Occipital lobe (tissue), 2 donors: ENCODE data around the gene COG6. TPM values are rescaled to one million over a fixed set of nuclear protein-coding genes. Genes with fewer than 3 reads are reported as not detected.

Experiments used
- DNase-seq: peaks from one replicate; lab custom pipeline; 2025; lab: John Stamatoyannopoulos, UW
- total RNA-seq: library from RNA; depleted of rRNA; stranded (reverse); fragments of >200 nt; gene quantifications from one replicate; pipeline ENCODE4 v1.2.3, GENCODE V29; 2014

Gene COG6
- 63.9 TPM for total RNA-seq

DNA sequence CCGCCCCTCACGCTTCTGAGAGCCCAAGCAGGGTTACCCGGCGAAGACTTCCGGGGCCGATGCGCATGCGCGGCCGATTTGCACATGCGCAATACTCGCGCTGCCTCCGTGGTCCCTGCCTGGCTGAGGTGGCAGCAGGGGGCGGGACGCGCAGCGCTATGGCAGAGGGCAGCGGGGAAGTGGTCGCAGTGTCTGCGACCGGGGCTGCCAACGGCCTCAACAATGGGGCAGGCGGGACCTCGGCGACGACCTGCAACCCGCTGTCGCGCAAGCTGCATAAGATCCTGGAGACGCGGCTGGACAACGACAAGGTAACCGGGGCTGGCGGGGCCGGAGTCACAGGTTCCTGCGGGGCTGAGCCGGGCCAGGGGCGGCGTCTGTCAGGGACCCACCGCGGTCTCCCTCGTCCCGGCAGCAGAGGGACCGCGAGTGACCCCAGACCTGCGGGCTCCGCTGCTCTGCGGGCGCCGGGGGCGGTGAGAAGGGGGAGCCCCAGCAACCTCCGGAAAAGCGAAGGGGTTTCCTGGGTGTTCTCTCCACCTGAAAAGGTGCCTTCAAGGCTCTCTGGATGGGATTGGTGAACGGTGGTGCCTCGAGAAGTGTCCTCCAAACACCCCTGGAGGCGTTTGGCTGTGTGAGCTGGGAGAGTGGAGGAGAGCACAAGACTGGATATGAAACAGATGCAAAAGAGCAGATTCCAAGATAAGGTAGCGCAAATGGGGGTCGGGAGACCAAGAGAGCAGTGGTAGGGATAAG lies at the start of gene COG6:
Gene COG6, plus strand, starts transcription at position 94 of the 756 bp plus-strand sequence. Its CDS starts 65 bp downstream, at position 159.
- peak; percentile 85 for DNase-seq

DNA sequence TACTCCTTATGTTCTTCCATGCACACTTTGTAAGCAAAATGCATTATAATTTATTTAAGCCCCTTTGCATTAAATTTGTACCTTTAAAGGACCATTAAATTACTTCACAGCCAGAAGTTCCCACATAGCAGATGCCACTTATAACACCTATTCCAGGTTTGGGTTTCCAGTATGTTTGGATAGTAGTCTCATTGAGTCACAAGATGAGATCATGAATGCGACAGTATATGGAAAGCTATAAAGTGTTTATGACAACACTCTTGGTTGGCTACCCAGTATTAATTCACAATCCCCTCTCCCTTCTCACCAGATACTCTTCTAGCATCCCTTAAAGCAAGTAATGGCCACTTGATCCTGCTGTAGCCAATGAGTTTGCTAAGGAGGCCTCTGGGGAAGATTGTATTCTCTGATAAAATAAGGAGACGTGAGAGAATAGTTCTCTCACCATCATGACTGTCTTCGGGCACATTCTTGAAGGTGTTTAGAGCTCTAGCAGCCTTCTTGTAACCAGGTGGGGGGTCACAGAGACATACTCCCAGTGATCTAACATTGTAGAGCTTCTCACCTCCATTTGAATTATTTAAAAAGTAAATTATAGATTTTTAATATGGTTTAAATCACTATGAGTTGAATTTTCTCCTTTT lies 49.7 kb upstream of the COG6 start:
- DNase-seq: no peak

DNA sequence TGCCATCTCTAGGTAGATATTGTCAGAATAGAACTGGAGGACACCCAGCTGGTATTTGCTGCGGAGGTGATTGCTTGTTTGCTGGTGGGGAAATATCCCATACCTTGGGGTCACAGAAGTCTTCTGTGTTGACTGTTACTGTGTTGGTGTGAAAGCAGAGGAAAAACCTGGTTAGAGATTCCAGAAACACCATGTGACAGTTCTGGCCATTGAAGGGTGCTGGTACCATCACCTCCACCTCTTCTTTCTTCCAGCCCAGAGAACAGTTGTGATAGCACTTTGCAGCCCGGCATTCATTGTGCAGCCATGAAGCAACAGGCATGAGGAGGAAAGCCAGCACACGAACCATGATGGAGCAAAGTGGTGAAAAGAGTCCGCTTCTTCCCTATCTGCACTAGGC lies 47.6 kb upstream of the COG6 start:
- no peak for DNase-seq

DNA sequence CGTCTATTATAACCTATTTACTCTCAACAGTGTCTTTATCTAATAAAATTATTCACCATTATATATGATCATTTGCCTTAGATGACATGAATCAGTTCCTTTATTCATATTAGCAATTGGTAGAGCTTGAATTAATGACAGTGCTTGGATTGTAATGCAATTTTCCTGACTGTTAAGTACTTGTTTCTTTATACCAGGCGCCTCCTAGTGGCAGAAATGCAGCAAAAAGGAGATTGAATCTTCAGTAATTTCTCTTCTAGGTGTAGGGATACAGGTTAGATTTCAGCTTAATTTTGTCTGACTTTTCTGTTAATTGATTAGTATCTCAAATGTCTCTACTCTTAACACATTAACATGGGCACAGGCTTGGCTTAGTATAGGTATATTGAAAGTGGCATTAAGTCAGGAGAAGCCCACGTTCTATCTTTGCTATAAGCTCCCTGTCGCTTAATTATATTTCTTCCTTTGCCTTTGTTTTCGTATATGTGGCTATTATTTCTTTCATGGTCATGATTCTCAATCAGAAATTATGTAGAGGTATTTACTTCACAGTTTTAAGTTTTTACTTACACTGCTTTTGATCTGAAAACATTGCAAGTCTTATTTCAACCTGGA lies 43.3 kb upstream of the COG6 start:
- DNase-seq: no peak

DNA sequence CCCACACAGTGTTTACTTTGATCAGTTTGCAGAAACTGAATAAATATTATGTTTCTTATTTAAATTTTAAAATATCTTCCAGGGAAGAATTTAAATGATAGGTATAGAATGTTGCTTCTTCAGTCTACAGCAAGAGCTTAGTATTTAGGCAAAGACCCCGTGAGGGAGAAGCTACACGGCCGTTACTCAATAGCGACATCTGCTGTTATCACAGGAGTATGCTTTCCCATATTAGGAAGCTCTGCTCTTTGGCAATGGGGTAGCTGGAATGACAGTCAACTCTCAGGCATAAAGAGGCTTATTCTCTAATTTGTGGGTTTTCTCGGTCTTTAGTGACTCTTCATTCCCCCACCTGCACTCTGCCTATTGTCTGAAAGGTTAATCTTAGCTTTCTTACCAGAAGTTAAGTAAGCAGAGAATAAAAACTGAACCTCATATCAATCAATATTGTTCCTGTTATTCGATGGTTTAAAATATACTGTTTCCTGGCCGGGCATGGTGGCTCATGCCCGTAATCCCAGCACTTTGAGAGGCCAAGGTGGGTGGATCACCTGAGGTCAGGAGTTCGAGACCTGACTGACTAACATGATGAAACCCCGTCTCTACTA lies 39.3 kb upstream of the COG6 start:
- peak; percentile 25 for DNase-seq

DNA sequence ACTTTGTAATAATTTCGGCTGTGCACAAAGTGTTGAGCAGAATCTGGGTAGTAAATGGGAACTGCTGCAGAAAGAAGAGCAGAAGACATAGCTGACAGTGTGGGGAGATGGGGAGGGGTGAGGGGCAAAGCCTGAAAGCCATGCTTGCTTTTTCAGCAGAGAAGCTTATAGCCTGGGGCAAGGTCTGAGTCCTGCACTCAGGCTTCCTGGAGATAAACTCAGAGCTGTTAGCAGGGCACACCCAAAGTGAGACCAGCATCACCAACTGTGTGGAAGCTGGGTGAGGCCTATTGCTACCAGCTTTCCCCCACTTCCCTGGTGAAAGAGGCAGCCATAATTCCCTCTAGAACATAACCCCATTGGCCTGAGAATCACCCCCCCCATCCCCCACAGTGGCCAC lies 36.9 kb upstream of the COG6 start:
- no peak for DNase-seq

DNA sequence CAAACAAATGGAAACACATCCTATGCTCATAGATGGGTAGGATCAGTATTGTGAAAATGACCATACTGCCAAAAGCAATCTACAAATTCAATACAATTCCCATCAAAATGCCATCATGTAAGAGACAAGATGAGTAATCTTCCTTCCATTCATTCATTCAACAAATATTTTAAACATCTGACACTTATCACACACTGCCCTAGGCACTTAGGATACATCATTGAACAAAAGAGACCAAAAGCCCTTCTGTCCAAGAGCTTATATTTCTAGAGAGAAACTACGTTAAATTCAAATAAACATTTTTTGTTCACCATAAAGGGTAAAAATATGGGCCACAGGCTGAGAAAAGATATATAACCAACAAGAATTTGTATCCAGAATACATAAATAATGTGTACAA lies 32.0 kb upstream of the COG6 start:
- no peak for DNase-seq

DNA sequence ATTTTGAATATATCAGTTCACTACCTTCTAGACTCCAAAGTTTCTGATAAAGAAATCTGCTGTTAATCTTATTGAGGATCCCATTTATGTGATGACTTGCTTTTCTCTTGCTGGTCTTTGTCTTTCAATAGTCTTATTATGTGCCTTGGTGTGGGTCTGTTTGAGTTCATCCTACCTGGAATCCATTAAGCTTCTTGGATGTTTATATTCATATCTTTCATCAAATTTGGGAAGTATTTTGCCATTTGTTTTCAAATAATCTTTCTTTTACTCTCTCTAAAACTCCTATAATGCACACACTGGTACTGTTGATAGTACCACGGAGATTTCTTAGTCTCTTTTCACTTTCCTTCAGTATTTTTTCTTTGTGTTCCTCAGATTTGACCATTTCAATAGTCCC lies 24.2 kb upstream of the COG6 start:
- no peak for DNase-seq

DNA sequence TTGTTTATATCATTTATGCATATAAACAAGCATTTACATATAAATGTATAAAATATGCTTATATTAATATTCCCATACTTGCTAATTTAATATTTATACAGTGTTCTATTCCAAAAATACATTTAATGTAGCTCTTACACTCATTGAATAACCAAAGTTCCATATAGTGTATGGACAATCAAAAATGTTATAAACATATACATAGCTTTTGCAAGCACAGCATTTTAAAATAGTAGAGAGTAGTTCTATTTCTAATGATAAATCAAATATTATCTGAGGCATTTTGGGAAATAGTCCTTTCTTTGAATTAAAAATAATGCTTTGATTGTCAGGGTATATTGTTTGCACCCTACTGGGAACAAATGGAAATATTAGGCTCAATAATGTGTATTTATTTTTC lies 22.5 kb upstream of the COG6 start:
- DNase-seq: no peak

DNA sequence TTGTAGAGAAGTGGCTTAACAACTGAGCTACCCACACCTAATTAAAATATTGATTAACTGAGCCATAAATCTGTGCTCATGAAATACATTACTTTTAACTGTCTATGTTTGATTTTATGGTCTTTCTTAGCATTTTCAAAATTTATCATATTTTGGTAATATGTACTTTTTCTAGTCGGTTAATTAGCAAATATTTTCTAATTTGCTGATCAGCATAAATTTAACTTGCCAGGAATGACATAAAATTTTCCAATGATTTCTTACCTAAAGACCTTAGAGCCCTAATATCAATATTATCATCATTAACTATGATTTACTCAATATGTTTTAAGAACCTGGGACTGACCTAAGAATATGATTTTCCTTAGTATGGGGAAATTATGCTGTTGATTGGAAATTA lies 19.9 kb upstream of the COG6 start:
- DNase-seq: no peak

DNA sequence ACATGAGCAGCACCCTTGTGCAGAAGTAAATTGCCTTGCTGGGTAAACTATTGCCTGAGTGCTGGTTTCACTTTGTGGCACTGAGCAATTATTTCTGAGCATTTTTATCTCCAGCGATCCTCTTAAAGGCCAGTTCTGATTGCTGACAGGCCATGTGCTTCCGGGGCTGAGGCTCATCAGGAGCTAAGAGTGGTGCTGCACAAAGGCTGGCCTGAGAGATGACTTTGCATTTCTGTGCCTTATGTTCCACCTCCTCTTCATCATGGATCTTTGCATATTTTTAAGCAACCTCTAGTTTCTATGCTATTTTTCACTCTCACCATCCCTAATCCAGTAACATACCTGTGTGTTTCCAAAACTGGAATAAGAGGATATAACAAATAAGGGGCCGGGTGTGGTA lies 17.6 kb upstream of the COG6 start:
- DNase-seq: no peak

DNA sequence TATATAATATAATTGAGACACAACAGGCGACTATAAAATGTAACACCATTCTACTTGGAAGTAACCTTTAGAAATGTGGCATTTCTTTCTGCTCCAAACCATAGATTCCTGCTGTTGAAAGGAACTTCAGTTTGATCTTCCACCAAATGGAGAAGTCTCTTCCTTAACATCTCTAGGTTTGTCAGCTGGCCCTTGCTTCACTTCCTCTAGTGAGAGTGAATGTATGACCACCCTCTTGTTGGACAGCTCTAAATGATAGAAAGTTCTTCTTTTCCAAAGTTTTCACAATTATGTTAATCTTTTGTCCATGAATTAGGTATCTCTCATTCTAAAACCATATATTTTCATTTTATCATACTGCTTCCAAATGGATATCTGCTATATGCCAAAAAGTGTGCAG lies 13.8 kb upstream of the COG6 start:
- DNase-seq: no peak

DNA sequence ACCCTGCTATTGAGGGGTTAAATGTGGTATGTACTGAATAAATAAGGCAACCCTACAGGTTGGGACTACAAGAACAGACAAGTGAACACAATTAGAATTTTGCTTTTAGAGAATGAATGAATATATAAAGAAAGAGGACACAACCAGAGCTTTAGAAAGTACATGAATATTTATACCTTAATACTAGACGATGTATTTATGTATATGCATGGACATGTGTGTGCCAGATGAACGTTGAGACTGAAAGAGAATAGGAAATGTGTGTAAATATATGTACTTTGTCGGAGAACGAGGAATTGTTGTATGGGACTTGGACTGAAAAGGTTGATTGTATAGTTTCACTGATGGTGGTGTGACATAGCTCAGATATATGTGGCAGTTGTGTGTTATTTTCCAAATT lies 9.3 kb upstream of the COG6 start:
- no peak for DNase-seq

DNA sequence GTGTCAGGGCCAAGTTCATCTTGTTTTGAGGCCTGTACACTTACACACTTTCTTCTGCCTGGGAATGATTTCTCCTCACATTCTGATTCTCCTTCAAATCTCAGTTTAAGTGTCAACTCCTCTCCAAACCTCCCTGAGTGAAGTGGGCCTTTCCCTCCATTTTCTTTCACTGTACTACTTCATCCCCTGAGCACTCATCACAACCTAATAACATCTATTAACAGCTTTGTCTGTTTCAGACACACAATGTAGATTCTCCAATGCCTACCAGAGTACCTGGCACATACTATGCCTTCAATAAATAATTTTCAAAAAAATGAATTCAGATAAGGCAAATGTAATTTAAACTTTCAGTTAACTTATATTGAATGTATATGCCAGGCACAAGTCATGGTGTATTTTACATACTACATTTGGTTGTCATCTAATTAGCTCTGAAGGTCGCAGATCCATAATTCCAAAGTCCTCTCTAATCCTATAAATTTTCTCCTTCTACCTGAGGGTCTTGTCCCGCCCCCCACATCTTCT lies 357 bp upstream of the COG6 start:
- DNase-seq: no peak

DNA sequence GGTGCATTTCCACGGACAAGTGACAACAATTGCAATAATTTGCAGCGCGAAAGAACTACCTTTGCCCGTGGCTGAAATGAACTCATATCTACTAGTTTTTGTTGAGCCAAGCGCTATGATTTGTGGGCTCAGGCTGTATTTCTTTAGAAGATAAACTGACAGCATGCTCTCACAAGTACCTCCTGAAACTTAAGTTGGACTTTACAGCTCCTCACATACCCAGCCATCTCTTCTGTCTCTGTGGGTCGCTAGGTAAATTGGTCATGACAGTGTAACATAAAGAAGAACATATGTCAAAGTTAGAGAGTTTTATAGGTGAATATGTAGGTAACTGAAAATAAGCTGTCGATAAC lies 839 bp downstream of the COG6 start:
- no peak for DNase-seq

DNA sequence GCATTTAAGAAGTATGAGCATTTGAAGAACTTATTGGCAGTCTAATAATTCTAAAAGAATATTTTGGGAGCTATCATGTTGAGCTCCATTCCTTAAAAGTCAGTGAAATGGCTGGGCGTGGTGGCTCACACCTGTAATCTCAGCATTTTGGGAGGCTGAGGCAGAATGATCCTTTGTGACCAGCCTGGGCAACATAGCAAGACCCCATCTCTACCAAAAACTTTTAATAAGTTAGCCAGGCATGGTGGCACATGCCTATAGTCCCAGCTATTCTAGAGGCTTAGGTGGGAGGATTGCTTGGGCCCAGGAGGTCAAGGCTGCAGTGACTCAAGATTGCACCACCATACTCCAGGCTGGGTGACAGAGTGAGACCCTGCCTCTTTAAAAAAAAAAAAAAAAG lies 8.0 kb downstream of the COG6 start:
- no peak for DNase-seq

DNA sequence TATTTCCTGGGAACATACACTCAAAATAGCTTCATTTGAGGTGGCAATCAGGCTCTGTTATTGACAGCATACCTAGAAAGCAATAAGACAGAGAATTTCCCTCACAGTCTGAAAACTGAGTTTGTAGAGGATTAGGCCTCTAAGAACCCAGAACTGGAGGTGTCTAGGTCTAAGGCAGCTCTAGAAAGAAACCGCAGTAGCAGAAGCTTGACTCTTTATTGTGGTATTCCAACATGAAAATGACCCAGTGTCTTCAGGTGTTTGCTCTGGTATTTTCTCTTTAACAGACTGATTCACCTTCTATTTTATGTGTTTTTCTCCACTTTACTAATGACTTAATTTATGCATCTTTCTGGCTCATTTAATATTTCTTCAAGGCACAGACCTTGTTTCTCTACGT lies 8.5 kb downstream of the COG6 start:
- DNase-seq: no peak

DNA sequence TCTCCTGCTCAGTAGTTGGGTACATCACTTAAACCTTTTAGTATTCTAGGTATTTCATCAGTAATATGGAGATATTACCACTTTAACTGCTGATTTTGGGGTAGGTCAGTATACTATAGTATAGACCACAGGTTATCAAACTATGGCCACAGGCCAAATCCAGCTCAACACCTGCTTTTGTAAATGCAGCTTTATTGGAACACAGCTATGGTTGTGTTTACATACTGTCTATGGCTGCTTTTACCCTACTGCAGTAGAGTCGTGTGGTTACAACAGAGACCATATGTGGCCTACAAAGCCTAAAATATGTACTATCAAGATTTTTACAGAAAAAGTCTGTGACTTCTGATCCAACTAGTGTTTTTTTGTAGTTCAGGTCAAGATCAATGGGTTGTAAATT lies 10.3 kb downstream of the COG6 start:
- no peak for DNase-seq

DNA sequence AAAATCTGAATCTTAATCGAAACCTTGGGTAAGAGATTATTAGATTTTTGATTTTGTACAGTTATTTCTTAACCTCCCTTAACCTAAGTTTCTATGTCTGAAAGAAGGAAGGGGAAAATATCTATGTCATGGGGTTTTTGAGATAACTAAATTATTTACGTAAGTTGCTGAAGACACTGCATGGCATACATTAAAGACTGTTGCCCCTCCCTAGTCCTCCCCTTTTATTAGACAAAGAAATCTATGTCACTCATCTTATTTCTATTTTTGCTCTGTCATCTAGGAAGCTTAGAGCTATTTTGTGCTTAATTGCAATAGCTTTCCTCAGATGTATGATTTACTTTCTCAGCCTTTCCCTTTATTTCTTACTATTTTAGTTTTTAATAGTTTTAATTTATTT lies 15.0 kb downstream of the COG6 start:
- no peak for DNase-seq

DNA sequence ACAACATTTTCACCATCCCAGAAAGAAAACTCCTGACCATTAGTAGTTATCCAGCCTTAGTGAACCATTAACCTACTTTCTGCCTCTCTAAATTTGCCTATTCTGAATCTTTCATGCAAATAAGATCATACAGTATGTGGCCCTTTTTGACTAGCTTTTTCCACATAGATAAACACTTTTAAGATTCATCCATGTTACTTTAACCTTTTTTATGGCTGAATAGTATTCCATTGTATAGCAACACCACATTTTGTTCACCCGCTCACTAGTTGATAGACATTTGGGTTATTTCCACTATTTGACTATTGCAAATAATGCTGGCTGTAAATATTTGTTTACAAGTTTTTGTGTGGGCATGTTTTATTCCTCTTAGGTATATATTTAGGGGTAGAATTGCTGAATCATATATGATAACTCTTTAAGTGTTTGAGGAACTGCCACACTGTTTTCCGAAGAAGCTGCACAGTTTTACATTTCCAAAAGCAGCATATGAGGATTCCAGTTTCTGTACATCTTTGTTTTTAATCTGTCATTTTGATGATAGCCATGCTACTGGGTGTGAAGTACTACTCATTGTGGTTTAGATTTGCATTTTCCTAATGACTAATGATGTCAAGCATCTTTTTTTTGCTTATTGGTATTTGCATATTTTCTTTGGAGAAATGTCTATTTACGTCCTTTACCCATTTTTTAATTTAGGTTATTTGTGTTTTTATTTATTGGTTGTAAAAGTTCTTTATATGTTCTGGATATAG lies 17.1 kb downstream of the COG6 start:
- no peak for DNase-seq

DNA sequence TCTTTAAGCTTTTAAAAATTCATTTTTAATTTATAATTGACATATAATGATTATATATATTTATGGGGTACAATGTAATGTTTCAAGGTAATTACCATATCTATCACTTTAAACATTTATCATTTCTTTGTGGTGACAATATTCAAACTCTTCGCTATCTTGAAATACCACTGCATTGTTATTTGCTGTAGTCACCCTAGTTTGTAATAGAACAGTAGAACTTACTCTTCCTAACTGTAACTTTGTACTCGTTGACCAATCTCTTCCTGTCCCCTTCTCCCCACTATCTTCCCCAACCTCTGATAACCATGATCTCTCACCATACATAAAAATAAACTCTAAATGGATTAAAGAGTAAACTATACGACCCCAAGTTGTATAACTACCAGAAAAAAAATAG lies 20.4 kb downstream of the COG6 start:
- no peak for DNase-seq
